K562 (cell line): ENCODE results near the gene RHOF. TPM values are rescaled to one million over a fixed set of nuclear protein-coding genes. Genes with fewer than 3 reads are reported as not detected.

Experiments used
- CC2D1A ChIP-seq: fragments of 450-650 bp; IDR thresholded peaks from 2 replicates; pipeline ENCODE4 v1.6.1; 2017; ENCODE audit warnings: mild to moderate bottlenecking
- CEBPG ChIP-seq, 3 experiments: fragments of 200-800 bp in 1 of 3; sonication (Bioruptor generic) in 1 of 3; sonication (generic) in 1 of 3; formaldehyde crosslinking in 1 of 3; IDR thresholded peaks in 2 of 3; conservative IDR thresholded peaks in 1 of 3; 2 replicates each; pipeline versions ENCODE4 v1.6.1 to v1.8.0; 2016 to 2022; ENCODE audit warnings: missing compliant biosample characterization in 2 of 3, missing genetic modification characterization in 2 of 3, mild to moderate bottlenecking in 1 of 3, missing genetic modification reagents in 1 of 3
- FOXA3 ChIP-seq, 2 experiments: fragments of 450-650 bp in 1 of 2; sonication (generic) in 1 of 2; formaldehyde crosslinking; IDR thresholded peaks in 1 of 2; conservative IDR thresholded peaks in 1 of 2; 2 replicates each; pipeline versions ENCODE4 v1.4.0 to v1.8.0; 2020 to 2022; ENCODE audit warnings: mild to moderate bottlenecking in 2 of 2, missing genetic modification reagents in 1 of 2
- HDGF ChIP-seq: fragments of 450-650 bp; IDR thresholded peaks from 2 replicates; pipeline ENCODE4 v1.6.1; 2016
- MEF2A ChIP-seq: IDR thresholded peaks from 2 replicates; pipeline ENCODE4 v1.6.1; 2011; ENCODE audit warnings: low read depth, mild to moderate bottlenecking, low read length, moderate library complexity; ENCODE audit not compliant: control insufficient read depth
- MXD1 ChIP-seq: fragments of 250-450 bp; sonication (Bioruptor Pico); IDR thresholded peaks from 2 replicates; pipeline ENCODE4 v1.8.0; 2021; ENCODE audit warnings: borderline replicate concordance, mild to moderate bottlenecking, moderate library complexity; ENCODE audit not compliant: poor library complexity, severe bottlenecking
- NFIX ChIP-seq: fragments of 250-450 bp; sonication (Bioruptor Pico); IDR thresholded peaks from 2 replicates; pipeline ENCODE4 v1.4.0; 2020; ENCODE audit warnings: low read depth, mild to moderate bottlenecking, moderate library complexity
- NFXL1 ChIP-seq: fragments of 450-650 bp; formaldehyde crosslinking; IDR thresholded peaks from 2 replicates; pipeline ENCODE4 v1.4.0; 2021; ENCODE audit warnings: mild to moderate bottlenecking
- NR4A1 ChIP-seq, 2 experiments: fragments of 250-450 bp in 1 of 2; fragments of 450-650 bp in 1 of 2; sonication (Bioruptor Pico) in 1 of 2; IDR thresholded peaks; 2 replicates each; pipeline versions ENCODE4 v1.4.0 to v1.6.1; 2016 to 2020; ENCODE audit warnings: mild to moderate bottlenecking in 2 of 2, missing compliant biosample characterization in 1 of 2, missing genetic modification characterization in 1 of 2, moderate library complexity in 1 of 2
- PHTF2 ChIP-seq: fragments of 250-450 bp; sonication (Bioruptor Pico); IDR thresholded peaks from 2 replicates; pipeline ENCODE4 v1.5.0; 2021; ENCODE audit warnings: mild to moderate bottlenecking
- SOX6 ChIP-seq: fragments of 450-650 bp; IDR thresholded peaks from 2 replicates; pipeline ENCODE4 v1.6.1; 2014; ENCODE audit warnings: mild to moderate bottlenecking
- SRSF3 ChIP-seq: fragments of 200-400 bp; formaldehyde crosslinking; IDR thresholded peaks from 2 replicates; pipeline ENCODE4 v1.6.1; 2016; ENCODE audit warnings: mild to moderate bottlenecking, low read length, moderate library complexity; ENCODE audit not compliant: insufficient read depth
- ZNF551 ChIP-seq: fragments of 250-450 bp; sonication (Bioruptor Pico); IDR thresholded peaks from 2 replicates; pipeline ENCODE4 v1.5.0; 2021; ENCODE audit warnings: mild to moderate bottlenecking, moderate library complexity
- ZSCAN32 ChIP-seq: fragments of 450-650 bp; formaldehyde crosslinking; IDR thresholded peaks from 2 replicates; pipeline ENCODE4 v1.4.0; 2020; ENCODE audit warnings: mild to moderate bottlenecking, moderate library complexity
- polyA plus RNA-seq, 8 experiments: library from polyadenylated mRNA; depleted of rRNA in 4 of 8; stranded (reverse) in 5 of 8; unstranded in 3 of 8; fragments of >200 nt; fragmentation: Nextera tagmentation in 2 of 8; fragmentation: Illumina TruSeq in 1 of 8; extraction: Ambion mirVana in 2 of 8; extraction: Trizol in 1 of 8; gene quantifications; 2 replicates each; pipeline versions ENCODE4 v1.2.1 to v1.2.3, GENCODE V29; 2011 to 2014; ENCODE audit warnings: inconsistent platforms in 1 of 8, missing spikeins in 1 of 8
- total RNA-seq, 7 experiments: library from RNA; depleted of rRNA in 6 of 7; stranded (reverse); fragments of >200 nt in 6 of 7; fragmentation: Illumina TruSeq in 2 of 7; extraction: Trizol in 2 of 7; gene quantifications; 2 replicates each; pipeline versions ENCODE4 v1.2.1 to v1.2.3, GENCODE V29; 2011 to 2021; ENCODE audit warnings: low replicate concordance in 1 of 7
- TF ChIP-seq, protein P1 (sequence below): fragments of 250-450 bp; sonication (Bioruptor Pico); IDR thresholded peaks from 2 replicates; pipeline ENCODE4 v1.8.0; 2022; ENCODE audit warnings: inconsistent platforms
- TF ChIP-seq, protein P2 (sequence below): sonication (generic); formaldehyde crosslinking; IDR thresholded peaks from 2 replicates; pipeline ENCODE4 v1.5.0; 2020; ENCODE audit warnings: missing genetic modification reagents
- TF ChIP-seq, protein P3 (sequence below): sonication (generic); formaldehyde crosslinking; IDR thresholded peaks from 2 replicates; pipeline ENCODE4 v1.8.0; 2022; ENCODE audit warnings: mild to moderate bottlenecking, missing genetic modification reagents
- TF ChIP-seq, protein P4 (sequence below): sonication (generic); IDR thresholded peaks from 2 replicates; pipeline ENCODE4 v1.6.1; 2016
- TF ChIP-seq, protein P5 (sequence below): fragments of 250-450 bp; sonication (Bioruptor Pico); IDR thresholded peaks from 2 replicates; pipeline ENCODE4 v1.6.1; 2021; ENCODE audit warnings: mild to moderate bottlenecking

Gene RHOF
- total and polyA plus RNA-seq, 9 of the 15 experiments (the other 6 are each of a cell fraction or from before 2014, with no cell fraction given), result 0.13 to 10.1 (median 4.0) TPM

GRCh38 chr12:121839106-121839992 is 45.9 kb upstream of the RHOF start (continued):
- TF ChIP-seq, protein P1, sequence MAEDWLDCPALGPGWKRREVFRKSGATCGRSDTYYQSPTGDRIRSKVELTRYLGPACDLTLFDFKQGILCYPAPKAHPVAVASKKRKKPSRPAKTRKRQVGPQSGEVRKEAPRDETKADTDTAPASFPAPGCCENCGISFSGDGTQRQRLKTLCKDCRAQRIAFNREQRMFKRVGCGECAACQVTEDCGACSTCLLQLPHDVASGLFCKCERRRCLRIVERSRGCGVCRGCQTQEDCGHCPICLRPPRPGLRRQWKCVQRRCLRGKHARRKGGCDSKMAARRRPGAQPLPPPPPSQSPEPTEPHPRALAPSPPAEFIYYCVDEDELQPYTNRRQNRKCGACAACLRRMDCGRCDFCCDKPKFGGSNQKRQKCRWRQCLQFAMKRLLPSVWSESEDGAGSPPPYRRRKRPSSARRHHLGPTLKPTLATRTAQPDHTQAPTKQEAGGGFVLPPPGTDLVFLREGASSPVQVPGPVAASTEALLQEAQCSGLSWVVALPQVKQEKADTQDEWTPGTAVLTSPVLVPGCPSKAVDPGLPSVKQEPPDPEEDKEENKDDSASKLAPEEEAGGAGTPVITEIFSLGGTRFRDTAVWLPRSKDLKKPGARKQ, result no peak
- TF ChIP-seq MXD1 (CRISPR knock-in tag) (no peak), CC2D1A (no peak), SOX6 (no peak; the same call in 1 of the 2 replicates), SRSF3 (no peak), NFXL1 (CRISPR knock-in tag) (no peak), NR4A1 (CRISPR knock-in tag; IDR thresholded peaks at IDR 0.05) (no peak), NR4A1 (tag; IDR thresholded peaks at IDR 0.05) (no peak), ZSCAN32 (CRISPR knock-in tag) (no peak), MEF2A (no peak), CEBPG (CRISPR knock-in tag; IDR thresholded peaks at IDR 0.05) (no peak), CEBPG (tag; conservative IDR thresholded peaks at IDR 0.05 in 1 of 2, IDR thresholded peaks at IDR 0.05 in 1 of 2) (no peak), FOXA3 (CRISPR knock-in tag; conservative IDR thresholded peaks at IDR 0.05 in 1 of 2, IDR thresholded peaks at IDR 0.05 in 1 of 2) (no peak), HDGF (peak; percentile 43; the same call in 1 of the 2 replicates), PHTF2 (CRISPR knock-in tag) (no peak), ZNF551 (CRISPR knock-in tag) (no peak), NFIX (no peak)
- TF ChIP-seq, protein P2, sequence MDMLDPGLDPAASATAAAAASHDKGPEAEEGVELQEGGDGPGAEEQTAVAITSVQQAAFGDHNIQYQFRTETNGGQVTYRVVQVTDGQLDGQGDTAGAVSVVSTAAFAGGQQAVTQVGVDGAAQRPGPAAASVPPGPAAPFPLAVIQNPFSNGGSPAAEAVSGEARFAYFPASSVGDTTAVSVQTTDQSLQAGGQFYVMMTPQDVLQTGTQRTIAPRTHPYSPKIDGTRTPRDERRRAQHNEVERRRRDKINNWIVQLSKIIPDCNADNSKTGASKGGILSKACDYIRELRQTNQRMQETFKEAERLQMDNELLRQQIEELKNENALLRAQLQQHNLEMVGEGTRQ, result no peak
- TF ChIP-seq, protein P3, sequence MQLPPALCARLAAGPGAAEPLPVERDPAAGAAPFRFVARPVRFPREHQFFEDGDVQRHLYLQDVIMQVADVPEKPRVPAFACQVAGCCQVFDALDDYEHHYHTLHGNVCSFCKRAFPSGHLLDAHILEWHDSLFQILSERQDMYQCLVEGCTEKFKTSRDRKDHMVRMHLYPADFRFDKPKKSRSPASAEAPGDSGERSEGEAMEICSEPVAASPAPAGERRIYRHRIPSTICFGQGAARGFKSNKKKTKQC (CRISPR knock-in tag), result no peak
- TF ChIP-seq, protein P4, sequence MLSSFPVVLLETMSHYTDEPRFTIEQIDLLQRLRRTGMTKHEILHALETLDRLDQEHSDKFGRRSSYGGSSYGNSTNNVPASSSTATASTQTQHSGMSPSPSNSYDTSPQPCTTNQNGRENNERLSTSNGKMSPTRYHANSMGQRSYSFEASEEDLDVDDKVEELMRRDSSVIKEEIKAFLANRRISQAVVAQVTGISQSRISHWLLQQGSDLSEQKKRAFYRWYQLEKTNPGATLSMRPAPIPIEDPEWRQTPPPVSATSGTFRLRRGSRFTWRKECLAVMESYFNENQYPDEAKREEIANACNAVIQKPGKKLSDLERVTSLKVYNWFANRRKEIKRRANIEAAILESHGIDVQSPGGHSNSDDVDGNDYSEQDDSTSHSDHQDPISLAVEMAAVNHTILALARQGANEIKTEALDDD, result no peak
- TF ChIP-seq, protein P5, sequence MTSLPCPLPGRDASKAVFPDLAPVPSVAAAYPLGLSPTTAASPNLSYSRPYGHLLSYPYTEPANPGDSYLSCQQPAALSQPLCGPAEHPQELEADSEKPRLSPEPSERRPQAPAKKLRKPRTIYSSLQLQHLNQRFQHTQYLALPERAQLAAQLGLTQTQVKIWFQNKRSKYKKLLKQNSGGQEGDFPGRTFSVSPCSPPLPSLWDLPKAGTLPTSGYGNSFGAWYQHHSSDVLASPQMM (CRISPR knock-in tag), result no peak
